Measurements from ENCODE around the gene TAS2R60.

The TAS2R60 gene

DNA sequence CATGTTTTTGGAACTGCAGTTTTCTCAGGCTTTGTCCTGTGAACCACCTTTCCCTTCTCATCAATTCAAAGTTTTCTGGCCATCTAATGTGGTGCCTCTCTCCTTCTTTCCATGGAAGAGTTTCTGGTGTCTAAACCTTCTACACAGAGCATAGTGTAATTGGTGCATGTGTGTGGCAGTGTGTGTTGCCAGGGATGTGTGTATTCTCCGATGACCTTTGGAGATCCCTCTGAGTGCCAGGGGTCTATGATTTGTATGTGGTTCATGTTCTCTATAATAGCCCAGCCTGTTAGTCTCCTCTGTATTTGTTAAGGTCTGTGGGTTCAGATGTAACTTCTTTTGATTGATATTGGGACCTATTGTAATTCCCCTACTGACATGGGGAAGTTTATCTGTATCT is 1.5 kb downstream of the TAS2R60 start:
- no peak for DNase-seq (ENCODE audit: low read depth)
- TF ChIP-seq, protein P1, sequence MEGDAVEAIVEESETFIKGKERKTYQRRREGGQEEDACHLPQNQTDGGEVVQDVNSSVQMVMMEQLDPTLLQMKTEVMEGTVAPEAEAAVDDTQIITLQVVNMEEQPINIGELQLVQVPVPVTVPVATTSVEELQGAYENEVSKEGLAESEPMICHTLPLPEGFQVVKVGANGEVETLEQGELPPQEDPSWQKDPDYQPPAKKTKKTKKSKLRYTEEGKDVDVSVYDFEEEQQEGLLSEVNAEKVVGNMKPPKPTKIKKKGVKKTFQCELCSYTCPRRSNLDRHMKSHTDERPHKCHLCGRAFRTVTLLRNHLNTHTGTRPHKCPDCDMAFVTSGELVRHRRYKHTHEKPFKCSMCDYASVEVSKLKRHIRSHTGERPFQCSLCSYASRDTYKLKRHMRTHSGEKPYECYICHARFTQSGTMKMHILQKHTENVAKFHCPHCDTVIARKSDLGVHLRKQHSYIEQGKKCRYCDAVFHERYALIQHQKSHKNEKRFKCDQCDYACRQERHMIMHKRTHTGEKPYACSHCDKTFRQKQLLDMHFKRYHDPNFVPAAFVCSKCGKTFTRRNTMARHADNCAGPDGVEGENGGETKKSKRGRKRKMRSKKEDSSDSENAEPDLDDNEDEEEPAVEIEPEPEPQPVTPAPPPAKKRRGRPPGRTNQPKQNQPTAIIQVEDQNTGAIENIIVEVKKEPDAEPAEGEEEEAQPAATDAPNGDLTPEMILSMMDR (IDR thresholded peaks at IDR 0.05; ENCODE audit: low read depth, low read length), result no peak
- TF ChIP-seq POLR2A (IDR thresholded peaks at IDR 0.05; ENCODE audit: extremely low read depth, insufficient read length) (no peak), MYC (IDR thresholded peaks at IDR 0.05; ENCODE audit: low read depth, low read length) (no peak)
- TF ChIP-seq, protein P2, sequence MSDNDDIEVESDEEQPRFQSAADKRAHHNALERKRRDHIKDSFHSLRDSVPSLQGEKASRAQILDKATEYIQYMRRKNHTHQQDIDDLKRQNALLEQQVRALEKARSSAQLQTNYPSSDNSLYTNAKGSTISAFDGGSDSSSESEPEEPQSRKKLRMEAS (IDR thresholded peaks at IDR 0.05; ENCODE audit: low read depth, low read length), result no peak
- H3K4me3 ChIP-seq (ENCODE audit: low read depth, low read length), result no peak overlapping the region

DNA sequence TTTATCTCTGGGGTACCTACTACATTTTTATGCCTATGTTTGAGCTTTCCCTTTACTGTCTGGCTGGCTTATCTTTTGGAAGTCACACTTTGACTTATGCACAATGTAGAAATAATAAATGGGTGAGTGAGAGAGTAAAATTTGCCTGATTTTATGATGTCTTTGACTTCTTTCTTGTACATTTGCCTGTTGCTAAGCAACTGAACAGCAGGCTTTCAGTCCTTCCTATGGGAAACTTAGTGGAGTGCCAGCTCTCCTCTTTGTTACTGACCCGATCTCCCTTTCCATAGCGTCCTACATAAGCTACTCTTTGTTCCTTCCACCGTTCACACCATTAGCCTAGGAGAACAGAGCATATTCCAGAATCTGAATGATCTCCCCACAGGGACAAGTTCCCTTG is 4.2 kb downstream of the TAS2R60 start:
- H3K4me3 ChIP-seq (ENCODE audit: low read depth, low read length), result no peak overlapping the region
- no peak for DNase-seq (ENCODE audit: low read depth)
- no peak for TF ChIP-seq MYC (IDR thresholded peaks at IDR 0.05; ENCODE audit: low read depth, low read length)
- no peak for TF ChIP-seq POLR2A (IDR thresholded peaks at IDR 0.05; ENCODE audit: extremely low read depth, insufficient read length)
- TF ChIP-seq, protein P1 (IDR thresholded peaks at IDR 0.05; ENCODE audit: low read depth, low read length), result no peak
- TF ChIP-seq, protein P2 (IDR thresholded peaks at IDR 0.05; ENCODE audit: low read depth, low read length), result no peak

DNA sequence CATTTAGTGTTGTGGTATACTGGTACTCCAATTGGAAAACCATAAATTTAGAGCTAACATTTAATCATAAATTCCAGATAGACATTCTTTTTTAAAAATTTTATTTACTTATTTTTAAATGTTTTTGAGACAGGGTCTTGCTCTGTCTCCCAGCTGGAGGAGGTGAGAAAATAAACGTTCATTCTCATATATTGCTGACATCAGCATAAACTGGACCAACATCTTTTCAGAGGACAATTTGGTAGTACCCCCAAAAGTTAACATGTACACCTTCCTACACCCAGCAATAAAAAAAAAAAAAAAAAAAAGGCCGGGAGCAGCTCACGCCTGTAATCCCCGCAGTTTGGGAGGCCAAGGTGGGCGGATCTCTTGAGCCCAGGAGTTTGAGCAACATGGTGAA is 5.2 kb downstream of the TAS2R60 start:
- H3K4me3 ChIP-seq (ENCODE audit: low read depth, low read length), result no peak overlapping the region
- no peak for DNase-seq (ENCODE audit: low read depth)
- TF ChIP-seq, protein P1 (IDR thresholded peaks at IDR 0.05; ENCODE audit: low read depth, low read length), result no peak
- TF ChIP-seq MYC (IDR thresholded peaks at IDR 0.05; ENCODE audit: low read depth, low read length) (no peak), POLR2A (IDR thresholded peaks at IDR 0.05; ENCODE audit: extremely low read depth, insufficient read length) (no peak)
- TF ChIP-seq, protein P2 (IDR thresholded peaks at IDR 0.05; ENCODE audit: low read depth, low read length), result no peak

DNA sequence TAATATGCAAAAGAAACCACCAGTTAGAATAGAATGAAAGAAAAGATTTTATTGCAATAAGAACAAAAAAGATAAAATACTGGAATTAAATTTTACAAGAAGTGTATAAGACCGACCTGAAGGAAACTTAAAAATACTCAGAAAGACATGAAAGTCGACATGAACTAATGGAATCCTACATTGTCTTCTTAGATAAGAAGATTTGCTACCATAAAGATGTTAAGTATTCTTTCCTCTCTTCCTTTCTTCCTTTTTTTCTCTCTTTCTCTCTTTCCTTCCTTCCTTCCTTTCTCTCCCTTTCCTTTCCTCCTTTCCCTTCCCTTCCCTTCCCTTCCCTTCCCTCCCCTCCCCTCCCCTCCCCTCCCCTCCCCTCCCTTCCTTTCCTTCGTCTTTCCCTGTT is 6.5 kb downstream of the TAS2R60 start:
- TF ChIP-seq, protein P1 (IDR thresholded peaks at IDR 0.05; ENCODE audit: low read depth, low read length), result no peak
- TF ChIP-seq, protein P2 (IDR thresholded peaks at IDR 0.05; ENCODE audit: low read depth, low read length), result no peak
- no peak for TF ChIP-seq MYC (IDR thresholded peaks at IDR 0.05; ENCODE audit: low read depth, low read length)
- TF ChIP-seq POLR2A (IDR thresholded peaks at IDR 0.05; ENCODE audit: extremely low read depth, insufficient read length), result no peak
- no peak overlapping the region for H3K4me3 ChIP-seq (ENCODE audit: low read depth, low read length)
- DNase-seq (ENCODE audit: low read depth), result no peak

DNA sequence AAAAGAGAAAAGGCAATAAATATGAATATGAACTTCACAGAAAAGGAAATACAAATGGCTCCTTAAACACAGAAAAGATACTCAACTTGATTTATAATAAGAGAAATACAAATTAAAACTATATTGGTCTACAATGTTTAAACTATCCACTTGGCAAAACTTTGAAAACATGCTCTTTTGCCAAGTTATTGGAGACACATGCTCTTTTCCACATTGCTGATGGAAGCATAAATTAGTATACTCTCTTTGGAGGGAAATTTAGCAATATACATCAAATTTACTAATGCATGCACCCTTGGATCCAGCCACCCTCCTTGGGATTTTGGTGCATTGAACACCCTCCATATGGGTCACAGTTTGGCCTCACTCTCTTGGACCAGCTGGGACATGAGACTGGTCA is 7.9 kb downstream of the TAS2R60 start:
- H3K4me3 ChIP-seq (ENCODE audit: low read depth, low read length), result no peak overlapping the region
- TF ChIP-seq, protein P1 (IDR thresholded peaks at IDR 0.05; ENCODE audit: low read depth, low read length), result no peak
- TF ChIP-seq, protein P2 (IDR thresholded peaks at IDR 0.05; ENCODE audit: low read depth, low read length), result no peak
- no peak for TF ChIP-seq MYC (IDR thresholded peaks at IDR 0.05; ENCODE audit: low read depth, low read length)
- TF ChIP-seq POLR2A (IDR thresholded peaks at IDR 0.05; ENCODE audit: extremely low read depth, insufficient read length), result no peak
- DNase-seq (ENCODE audit: low read depth), result no peak

DNA sequence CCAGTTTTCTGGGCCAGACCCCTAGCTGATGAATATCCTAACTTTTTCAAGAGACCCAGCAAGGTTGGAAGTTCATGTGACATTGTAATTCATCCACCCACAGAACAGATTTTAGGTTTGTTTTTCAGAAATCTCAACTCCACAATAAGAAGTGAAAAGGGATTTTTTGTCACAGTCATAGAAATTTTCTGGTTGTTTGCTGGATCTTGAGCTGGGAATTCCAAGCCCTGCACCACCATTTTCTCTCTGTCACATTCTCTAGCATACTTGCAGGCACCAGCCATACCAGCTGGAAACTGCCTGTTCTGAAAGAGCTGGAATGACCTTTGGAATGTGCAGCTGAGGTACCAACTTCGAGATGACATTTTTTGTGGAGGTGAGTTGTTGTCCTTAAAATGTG is 8.5 kb downstream of the TAS2R60 start:
- H3K4me3 ChIP-seq (ENCODE audit: low read depth, low read length), result no peak overlapping the region
- DNase-seq (ENCODE audit: low read depth), result no peak
- TF ChIP-seq MYC (IDR thresholded peaks at IDR 0.05; ENCODE audit: low read depth, low read length), result no peak
- TF ChIP-seq, protein P1 (IDR thresholded peaks at IDR 0.05; ENCODE audit: low read depth, low read length), result no peak
- TF ChIP-seq, protein P2 (IDR thresholded peaks at IDR 0.05; ENCODE audit: low read depth, low read length), result no peak
- TF ChIP-seq POLR2A (IDR thresholded peaks at IDR 0.05; ENCODE audit: extremely low read depth, insufficient read length), result no peak
